Neuron (in vitro differentiated cells): ENCODE data around the gene SUSD1.

Experiments used
- H2AFZ ChIP-seq: one replicate; pipeline ENCODE4 v1.6.1; 2013; ENCODE audit warnings: low read depth, mild to moderate bottlenecking, inconsistent platforms, low read length, moderate library complexity
- H3K27me3 ChIP-seq: one replicate; pipeline ENCODE4 v1.6.1; 2013; ENCODE audit warnings: low read length; ENCODE audit not compliant: insufficient read depth
- H3K36me3 ChIP-seq: one replicate; pipeline ENCODE4 v1.6.1; 2013; ENCODE audit warnings: low read length; ENCODE audit not compliant: insufficient read depth
- H3K4me1 ChIP-seq: one replicate; pipeline ENCODE4 v1.6.1; 2013; ENCODE audit warnings: low read length; ENCODE audit not compliant: insufficient read depth
- H3K4me3 ChIP-seq: 2 replicates; pipeline ENCODE4 v1.5.1; 2013; ENCODE audit warnings: mild to moderate bottlenecking, low read length, moderate library complexity
- H3K9me3 ChIP-seq: one replicate; pipeline ENCODE4 v1.6.1; 2013; ENCODE audit warnings: low read length

The SUSD1 gene

GRCh38 chr9:112186695-112187094 is 11.6 kb upstream of the SUSD1 start:
- Histone ChIP-seq H3K36me3 (no peaks in the 10 kb centered on the region), H3K9me3 (no peaks in the 10 kb centered on the region), H2AFZ (no peak overlapping the region), H3K4me1 (no peaks in the 10 kb centered on the region), H3K4me3 (no peak overlapping the region), H3K27me3 (no peaks in the 10 kb centered on the region)

DNA sequence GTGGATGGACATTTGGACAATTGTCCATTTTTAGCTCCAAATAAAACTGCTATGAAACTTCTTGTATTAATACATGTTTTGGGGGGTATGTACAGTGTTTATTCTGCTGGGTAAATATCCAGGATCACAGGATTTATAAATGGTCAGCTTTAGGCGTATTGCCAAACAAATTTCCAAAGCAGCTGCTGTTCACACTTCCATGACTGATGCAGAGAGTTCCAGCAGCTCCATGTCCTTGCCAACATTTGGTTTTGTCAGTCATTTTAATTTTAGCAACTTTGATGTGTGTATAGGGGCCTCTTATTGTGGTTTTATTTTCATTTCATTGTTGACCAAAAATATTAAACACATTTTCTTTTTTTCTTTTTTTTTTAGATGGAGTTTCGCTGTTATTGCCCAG is 9.8 kb upstream of the SUSD1 start:
- Histone ChIP-seq H3K4me1 (no peaks in the 10 kb centered on the region), H3K4me3 (no peak overlapping the region), H3K9me3 (no peaks in the 10 kb centered on the region), H3K36me3 (no peaks in the 10 kb centered on the region), H3K27me3 (no peaks in the 10 kb centered on the region), H2AFZ (no peak overlapping the region)

- Histone ChIP-seq H3K4me3 (no peak overlapping the region), H2AFZ (no peak overlapping the region), H3K36me3 (no peaks in the 10 kb centered on the region), H3K4me1 (no peaks in the 10 kb centered on the region), H3K27me3 (no peaks in the 10 kb centered on the region), H3K9me3 (no peaks in the 10 kb centered on the region)
These were observed 9.1 kb upstream of the SUSD1 start for GRCh38 chr9:112184221-112184620.

DNA sequence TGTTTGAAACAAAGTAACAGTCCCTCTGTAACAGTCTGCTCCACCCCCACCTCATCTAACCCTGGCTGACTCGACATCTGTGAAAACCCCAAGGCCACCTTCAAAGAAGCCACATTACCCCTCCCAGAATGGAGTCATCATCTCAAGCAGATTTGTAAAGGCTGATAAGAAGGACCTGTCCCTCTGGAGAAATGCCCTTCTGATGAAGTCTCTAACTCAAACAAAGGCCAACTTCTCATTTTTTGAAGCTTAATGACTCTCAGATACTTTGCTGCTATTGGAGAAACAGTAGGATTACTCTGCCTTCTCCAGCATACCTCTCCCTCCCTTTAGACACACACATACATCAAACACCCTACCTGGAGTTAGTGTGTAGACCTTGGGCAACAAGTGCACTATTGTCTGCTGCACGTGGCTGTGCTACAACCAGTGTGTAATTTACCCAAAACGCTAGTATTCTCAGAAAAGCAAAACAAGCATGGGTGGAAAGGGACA is 5.3 kb upstream of the SUSD1 start:
- Histone ChIP-seq H3K4me1 (no peaks in the 10 kb centered on the region), H2AFZ (no peak overlapping the region), H3K36me3 (no peaks in the 10 kb centered on the region), H3K4me3 (no peak overlapping the region), H3K27me3 (no peaks in the 10 kb centered on the region), H3K9me3 (no peaks in the 10 kb centered on the region)

- Histone ChIP-seq H3K27me3 (no peaks in the 10 kb centered on the region), H3K36me3 (no peaks in the 10 kb centered on the region), H2AFZ (no peak overlapping the region), H3K4me3 (no peak overlapping the region), H3K4me1 (no peaks in the 10 kb centered on the region), H3K9me3 (no peaks in the 10 kb centered on the region)
These were observed 4.7 kb upstream of the SUSD1 start for GRCh38 chr9:112179816-112180215.

DNA sequence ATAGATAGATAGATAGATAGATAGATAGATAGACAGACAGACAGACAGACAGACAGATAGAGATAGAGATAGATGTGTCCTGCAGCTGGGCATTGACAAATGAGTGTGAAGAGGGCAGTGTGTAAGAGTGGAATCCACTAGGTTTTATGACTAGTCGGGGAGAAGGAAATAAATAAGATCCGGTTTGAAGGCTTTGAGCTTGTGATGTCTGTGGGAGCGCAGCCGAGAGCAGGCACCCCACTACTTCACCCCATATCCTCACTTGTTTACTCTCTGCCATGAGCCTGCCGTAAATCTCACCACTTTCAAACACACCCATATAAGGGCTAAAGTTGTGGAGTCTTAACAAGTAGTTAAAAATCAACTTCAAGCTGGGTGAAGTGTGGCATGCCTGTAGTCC is 1.4 kb upstream of the SUSD1 start:
- H3K4me3 ChIP-seq, result no peak overlapping the region

DNA sequence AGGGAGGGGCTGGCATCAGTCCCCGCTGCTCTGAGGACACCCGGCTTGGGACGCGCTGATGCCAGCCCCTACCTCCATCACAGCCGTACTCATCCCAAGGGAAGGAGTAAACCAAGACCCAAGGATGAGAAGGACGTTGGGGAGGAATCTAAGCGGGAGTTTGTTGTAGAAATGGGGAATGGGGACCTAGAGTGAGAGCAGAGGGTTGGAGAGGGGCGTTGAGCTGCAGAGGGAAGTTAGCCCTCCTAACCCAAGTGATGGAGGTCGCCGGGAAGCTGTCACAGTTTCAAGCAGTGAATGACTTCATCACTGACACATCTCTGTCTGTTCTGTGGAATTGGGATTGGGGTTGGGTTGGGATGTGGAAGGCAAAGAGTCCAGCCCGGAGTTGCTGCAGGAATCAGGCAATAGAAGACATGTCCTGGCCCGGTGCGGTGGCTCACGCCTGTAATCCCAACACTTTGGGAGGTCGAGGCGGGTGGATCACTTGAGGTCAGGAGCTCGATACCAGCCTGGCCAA is 759 bp upstream of the SUSD1 start:
- no peaks in the 10 kb centered on the region for H3K36me3 ChIP-seq
- peak overlapping the region; percentile 45 for H3K4me3 ChIP-seq
- peaks cover 4% of the 10 kb centered on the region for H3K9me3 ChIP-seq
- H2AFZ ChIP-seq, result no peak overlapping the region
- no peaks in the 10 kb centered on the region for H3K4me1 ChIP-seq
- no peaks in the 10 kb centered on the region for H3K27me3 ChIP-seq

More for the DNA sequence above, 1.4 kb upstream of the SUSD1 start:
- Histone ChIP-seq H3K27me3 (no peaks in the 10 kb centered on the region), H2AFZ (no peak overlapping the region), H3K9me3 (peaks cover 4% of the 10 kb centered on the region), H3K36me3 (no peaks in the 10 kb centered on the region), H3K4me1 (no peaks in the 10 kb centered on the region)

GRCh38 chr9:112174222-112174964 is 704 bp downstream of the SUSD1 start:
- Histone ChIP-seq H3K4me3 (peak overlapping the region; percentile 45), H3K36me3 (no peaks in the 10 kb centered on the region), H2AFZ (peak overlapping the region; percentile 60), H3K4me1 (peaks cover 5% of the 10 kb centered on the region), H3K27me3 (no peaks in the 10 kb centered on the region), H3K9me3 (peaks cover 4% of the 10 kb centered on the region)

DNA sequence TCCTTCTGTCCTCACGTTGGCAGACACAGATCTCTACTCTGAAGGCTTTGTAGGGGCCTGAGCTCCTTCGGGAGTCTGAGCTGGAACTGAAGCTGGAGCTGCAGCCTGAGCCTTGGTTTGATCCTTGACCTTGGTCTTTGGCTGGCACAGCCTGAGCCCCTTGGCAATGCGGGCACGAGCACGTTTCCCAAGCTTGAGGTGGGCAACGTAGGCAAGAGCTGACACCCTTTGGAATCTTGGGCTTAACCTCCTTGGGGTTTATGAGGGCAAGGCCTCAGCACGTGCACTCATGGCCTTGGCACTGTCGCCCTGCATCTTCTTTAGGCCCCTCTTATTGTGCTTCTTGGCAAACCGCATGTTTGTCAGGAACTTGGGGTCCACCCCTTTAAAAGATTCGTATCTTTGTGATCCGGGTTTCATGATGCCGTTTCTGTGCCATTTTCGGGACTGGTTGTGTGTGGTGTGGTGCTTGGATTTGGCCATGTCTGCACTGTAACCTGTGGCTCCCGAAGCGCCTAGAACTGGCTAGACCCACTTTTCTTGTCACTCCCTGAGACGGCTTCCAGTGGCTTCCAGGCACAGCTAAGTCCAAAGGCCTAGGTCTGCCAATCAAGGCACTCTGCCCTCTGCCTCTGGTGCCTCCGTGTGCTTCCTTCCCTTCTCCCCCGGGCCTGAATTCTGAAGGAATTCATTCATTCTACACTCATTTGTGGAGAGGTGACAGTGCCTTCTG is 1.4 kb downstream of the SUSD1 start:
- no peak overlapping the region for H2AFZ ChIP-seq
- H3K4me3 ChIP-seq, result no peak overlapping the region
- H3K36me3 ChIP-seq, result no peaks in the 10 kb centered on the region
- no peaks in the 10 kb centered on the region for H3K27me3 ChIP-seq
- peaks cover 4% of the 10 kb centered on the region for H3K9me3 ChIP-seq
- H3K4me1 ChIP-seq, result peaks cover 5% of the 10 kb centered on the region

DNA sequence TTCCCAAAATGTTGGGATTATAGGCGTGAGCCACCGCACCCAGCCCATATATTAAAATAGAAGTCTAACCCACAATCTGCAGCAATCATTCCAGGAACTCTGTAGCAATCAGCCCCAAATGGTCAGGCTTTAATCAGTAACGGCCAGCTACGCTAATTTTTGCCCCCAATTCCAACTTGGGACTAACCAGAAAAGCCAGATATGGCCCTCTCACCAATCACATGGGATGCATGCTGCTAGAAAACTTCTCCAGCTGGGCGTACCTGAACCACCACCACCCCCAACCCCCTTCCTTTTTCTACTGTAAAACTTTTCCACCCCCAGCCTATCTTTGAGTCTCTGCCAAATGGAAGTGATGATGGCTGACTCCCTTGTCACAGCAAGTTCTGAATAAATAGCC is 4.1 kb downstream of the SUSD1 start:
- peaks cover 14% of the 10 kb centered on the region for H3K4me1 ChIP-seq
- no peaks in the 10 kb centered on the region for H3K36me3 ChIP-seq
- peaks cover 4% of the 10 kb centered on the region for H3K9me3 ChIP-seq
- no peak overlapping the region for H2AFZ ChIP-seq
- no peaks in the 10 kb centered on the region for H3K27me3 ChIP-seq
- no peak overlapping the region for H3K4me3 ChIP-seq

DNA sequence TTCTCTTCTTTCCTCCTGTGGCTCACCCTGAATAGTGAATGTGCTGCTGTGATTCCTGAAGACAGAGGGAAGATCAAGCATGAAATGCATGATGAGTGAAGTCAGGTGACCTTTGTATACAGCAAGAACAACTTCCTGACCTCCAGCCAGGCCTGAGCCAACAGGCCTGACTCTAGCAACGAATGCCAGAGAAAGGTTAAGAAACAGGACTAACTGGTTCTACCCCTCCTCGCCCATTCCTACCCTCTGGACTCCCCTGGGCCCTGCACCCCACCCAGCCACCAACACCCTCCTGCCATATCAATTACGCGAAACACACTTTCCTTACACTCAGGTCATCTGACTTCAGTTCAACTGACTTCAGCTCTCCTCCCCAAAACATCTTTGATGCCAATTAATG is 4.9 kb downstream of the SUSD1 start:
- no peak overlapping the region for H2AFZ ChIP-seq
- peaks cover 15% of the 10 kb centered on the region for H3K4me1 ChIP-seq
- no peak overlapping the region for H3K4me3 ChIP-seq
- H3K9me3 ChIP-seq, result peaks cover 4% of the 10 kb centered on the region
- no peaks in the 10 kb centered on the region for H3K27me3 ChIP-seq
- no peaks in the 10 kb centered on the region for H3K36me3 ChIP-seq

DNA sequence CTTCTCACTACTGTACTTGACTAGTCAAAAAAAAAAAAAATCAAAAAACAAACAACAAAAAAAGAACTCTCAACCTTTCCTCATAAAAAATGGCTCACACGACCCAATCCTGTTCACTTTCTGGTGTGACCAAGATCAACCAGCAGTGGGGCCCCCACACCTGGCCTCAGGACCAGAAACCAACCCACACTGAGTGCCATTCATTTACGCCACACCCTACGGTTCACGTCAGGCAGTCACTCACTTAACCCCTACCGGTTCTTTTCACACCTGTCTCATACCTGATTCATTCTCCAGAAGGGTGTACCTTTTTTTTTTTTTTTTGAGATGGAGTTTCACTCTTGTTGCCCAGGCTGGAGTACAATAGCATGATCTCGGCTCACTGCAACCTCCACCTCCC is 5.7 kb downstream of the SUSD1 start:
- H3K9me3 ChIP-seq, result peaks cover 4% of the 10 kb centered on the region
- no peak overlapping the region for H2AFZ ChIP-seq
- H3K4me1 ChIP-seq, result peaks cover 15% of the 10 kb centered on the region
- H3K27me3 ChIP-seq, result no peaks in the 10 kb centered on the region
- no peaks in the 10 kb centered on the region for H3K36me3 ChIP-seq
- H3K4me3 ChIP-seq, result no peak overlapping the region

DNA sequence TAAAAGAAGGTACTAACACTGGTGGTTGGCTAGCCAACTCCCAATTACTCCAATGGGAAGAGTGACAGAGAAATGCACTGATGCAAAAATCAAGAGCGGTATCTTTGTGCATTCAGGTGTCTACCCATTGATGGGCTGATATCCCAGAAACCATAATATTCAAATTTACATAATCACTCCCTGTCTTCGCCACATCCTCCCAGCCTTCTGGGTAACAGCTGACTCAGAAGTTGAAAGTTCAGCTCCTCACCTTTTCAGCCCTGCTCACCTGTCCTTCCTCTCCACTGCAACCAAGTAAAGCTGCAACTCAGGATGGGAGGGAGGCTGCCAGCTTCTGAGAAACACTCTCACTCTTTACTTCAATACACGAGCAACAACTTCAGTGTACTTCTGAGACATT is 6.9 kb downstream of the SUSD1 start:
- peaks cover 15% of the 10 kb centered on the region for H3K4me1 ChIP-seq

More for the DNA sequence above, 6.9 kb downstream of the SUSD1 start:
- Histone ChIP-seq H3K4me3 (no peak overlapping the region), H3K36me3 (no peaks in the 10 kb centered on the region), H3K9me3 (no peaks in the 10 kb centered on the region), H3K27me3 (no peaks in the 10 kb centered on the region), H2AFZ (no peak overlapping the region)
